ENCODE results near the gene MT1X. TPM values are rescaled to one million over a fixed set of nuclear protein-coding genes. Genes with fewer than 3 reads are reported as not detected.

Gene MT1X
- total and polyA plus RNA-seq, 2 of the 13 experiments (the other 11 are each of a cell fraction or from before 2014, with no cell fraction given) = 19.7 to 288 TPM

DNA sequence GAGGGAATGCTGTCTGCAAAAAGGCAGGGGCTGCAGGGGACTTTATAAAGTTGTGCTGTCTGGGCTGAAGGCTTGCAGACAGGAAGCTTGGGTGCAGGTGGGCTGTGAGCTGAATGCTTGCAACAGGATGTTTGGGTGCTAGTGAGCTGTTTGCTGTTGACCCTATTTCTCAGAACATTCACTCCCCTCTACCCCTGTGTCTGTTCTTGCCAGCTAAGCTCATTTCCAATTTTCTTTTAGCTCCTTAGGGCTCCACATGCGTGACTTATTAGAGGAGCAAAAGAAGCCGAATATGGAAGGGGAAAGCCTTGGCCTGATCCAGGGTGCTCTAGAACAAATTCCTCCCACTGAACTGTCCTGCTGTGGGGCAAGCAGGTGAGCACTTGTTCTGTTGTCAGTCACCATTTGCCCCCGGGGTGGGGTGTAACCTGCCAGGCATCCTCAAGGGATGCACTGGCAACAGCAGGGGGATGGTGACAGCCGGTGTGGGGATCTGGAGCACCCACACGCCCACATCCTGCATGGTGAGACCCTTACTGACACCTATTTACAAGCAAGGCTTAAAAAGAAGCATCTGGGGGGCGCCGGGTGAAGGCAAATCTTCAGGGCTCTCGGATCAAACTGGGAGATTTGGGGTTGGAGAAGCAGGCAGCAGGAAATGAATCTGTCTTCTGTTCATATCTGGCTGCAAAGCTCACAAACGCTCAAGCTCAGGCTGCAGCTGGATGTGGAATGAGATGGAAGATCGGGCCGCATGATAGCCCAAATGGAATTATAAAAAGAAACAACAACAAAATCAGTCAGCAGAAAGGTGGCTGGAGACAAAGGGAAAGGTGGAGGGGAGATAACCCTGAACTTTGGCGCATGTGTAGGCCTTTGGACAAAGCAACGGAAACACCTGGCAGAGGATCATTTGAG is 26.5 kb downstream of the MT1X start (continued):
- TF ChIP-seq NR2C2 (CRISPR knock-in tag; IDR thresholded peaks at IDR 0.05; ENCODE audit: borderline replicate concordance) (no peak), SOX5 (CRISPR knock-in tag; IDR thresholded peaks at IDR 0.05; ENCODE audit: borderline replicate concordance) (peak; percentile 18; the same call in 1 of the 2 replicates), THRA (CRISPR knock-in tag; IDR thresholded peaks at IDR 0.05; ENCODE audit: borderline replicate concordance) (no peak), ZNF235 (CRISPR knock-in tag; IDR thresholded peaks at IDR 0.05; ENCODE audit: borderline replicate concordance) (no peak), FIP1L1 (IDR thresholded peaks at IDR 0.05; ENCODE audit: borderline replicate concordance, insufficient read depth, low read depth, low read length) (no peak), ZNF609 (CRISPR knock-in tag; IDR thresholded peaks at IDR 0.05; ENCODE audit: borderline replicate concordance) (no peak), ZSCAN25 (CRISPR knock-in tag; IDR thresholded peaks at IDR 0.05) (no peak), ZNF652 (CRISPR knock-in tag; IDR thresholded peaks at IDR 0.05; ENCODE audit: borderline replicate concordance, low read depth) (no peak), MLXIP (CRISPR knock-in tag; IDR thresholded peaks at IDR 0.05; ENCODE audit: borderline replicate concordance) (no peak), CREB3 (CRISPR knock-in tag; IDR thresholded peaks at IDR 0.05) (no peak), SALL1 (CRISPR knock-in tag; IDR thresholded peaks at IDR 0.05) (peak; percentile 37; the same call in 1 of the 2 replicates), ZNF224 (CRISPR knock-in tag; IDR thresholded peaks at IDR 0.05) (no peak), STAT5B (CRISPR knock-in tag; IDR thresholded peaks at IDR 0.05) (no peak), RAD51 (IDR thresholded peaks at IDR 0.05; ENCODE audit: borderline replicate concordance) (no peak), MNT (IDR thresholded peaks at IDR 0.05) (no peak)

Measured in HepG2 (cell line).